Measurements from ENCODE around the gene SLC26A4.
A peak's percentile ranks its signal among the peaks of the same experiment; 100 is the strongest.

Gene SLC26A4

DNA sequence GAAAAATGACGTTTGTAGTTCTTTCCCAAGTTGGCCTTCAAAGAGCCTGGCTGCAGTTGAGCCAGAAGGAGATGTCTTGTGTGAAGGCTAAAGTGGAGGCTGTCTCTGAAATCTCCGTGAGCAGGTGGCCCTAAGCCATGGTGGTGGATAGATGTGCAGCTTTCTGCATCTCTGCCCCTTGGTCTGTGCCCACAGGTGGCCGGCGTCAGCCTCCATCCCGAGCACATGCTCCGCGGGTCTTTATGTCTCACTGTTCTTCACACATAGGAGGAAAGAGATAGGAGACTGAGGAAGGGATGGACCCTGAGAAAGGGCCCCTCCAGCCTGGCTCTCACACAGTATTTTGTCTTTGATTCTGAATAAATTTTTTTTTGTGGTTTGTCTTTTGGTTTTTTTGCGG lies 30.3 kb upstream of the SLC26A4 start:
- ATAC-seq, result no peak
- TF ChIP-seq TOX (CRISPR knock-in tag; IDR thresholded peaks at IDR 0.05; ENCODE audit: borderline replicate concordance) (no peak), TCF4 (CRISPR knock-in tag; IDR thresholded peaks at IDR 0.05; ENCODE audit: borderline replicate concordance) (no peak), ZNF8 (CRISPR knock-in tag; IDR thresholded peaks at IDR 0.05) (no peak)
- TF ChIP-seq, protein P1, sequence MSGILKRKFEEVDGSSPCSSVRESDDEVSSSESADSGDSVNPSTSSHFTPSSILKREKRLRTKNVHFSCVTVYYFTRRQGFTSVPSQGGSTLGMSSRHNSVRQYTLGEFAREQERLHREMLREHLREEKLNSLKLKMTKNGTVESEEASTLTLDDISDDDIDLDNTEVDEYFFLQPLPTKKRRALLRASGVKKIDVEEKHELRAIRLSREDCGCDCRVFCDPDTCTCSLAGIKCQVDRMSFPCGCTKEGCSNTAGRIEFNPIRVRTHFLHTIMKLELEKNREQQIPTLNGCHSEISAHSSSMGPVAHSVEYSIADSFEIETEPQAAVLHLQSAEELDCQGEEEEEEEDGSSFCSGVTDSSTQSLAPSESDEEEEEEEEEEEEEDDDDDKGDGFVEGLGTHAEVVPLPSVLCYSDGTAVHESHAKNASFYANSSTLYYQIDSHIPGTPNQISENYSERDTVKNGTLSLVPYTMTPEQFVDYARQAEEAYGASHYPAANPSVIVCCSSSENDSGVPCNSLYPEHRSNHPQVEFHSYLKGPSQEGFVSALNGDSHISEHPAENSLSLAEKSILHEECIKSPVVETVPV (CRISPR knock-in tag; IDR thresholded peaks at IDR 0.05), result no peak
- TF ChIP-seq, protein P2, sequence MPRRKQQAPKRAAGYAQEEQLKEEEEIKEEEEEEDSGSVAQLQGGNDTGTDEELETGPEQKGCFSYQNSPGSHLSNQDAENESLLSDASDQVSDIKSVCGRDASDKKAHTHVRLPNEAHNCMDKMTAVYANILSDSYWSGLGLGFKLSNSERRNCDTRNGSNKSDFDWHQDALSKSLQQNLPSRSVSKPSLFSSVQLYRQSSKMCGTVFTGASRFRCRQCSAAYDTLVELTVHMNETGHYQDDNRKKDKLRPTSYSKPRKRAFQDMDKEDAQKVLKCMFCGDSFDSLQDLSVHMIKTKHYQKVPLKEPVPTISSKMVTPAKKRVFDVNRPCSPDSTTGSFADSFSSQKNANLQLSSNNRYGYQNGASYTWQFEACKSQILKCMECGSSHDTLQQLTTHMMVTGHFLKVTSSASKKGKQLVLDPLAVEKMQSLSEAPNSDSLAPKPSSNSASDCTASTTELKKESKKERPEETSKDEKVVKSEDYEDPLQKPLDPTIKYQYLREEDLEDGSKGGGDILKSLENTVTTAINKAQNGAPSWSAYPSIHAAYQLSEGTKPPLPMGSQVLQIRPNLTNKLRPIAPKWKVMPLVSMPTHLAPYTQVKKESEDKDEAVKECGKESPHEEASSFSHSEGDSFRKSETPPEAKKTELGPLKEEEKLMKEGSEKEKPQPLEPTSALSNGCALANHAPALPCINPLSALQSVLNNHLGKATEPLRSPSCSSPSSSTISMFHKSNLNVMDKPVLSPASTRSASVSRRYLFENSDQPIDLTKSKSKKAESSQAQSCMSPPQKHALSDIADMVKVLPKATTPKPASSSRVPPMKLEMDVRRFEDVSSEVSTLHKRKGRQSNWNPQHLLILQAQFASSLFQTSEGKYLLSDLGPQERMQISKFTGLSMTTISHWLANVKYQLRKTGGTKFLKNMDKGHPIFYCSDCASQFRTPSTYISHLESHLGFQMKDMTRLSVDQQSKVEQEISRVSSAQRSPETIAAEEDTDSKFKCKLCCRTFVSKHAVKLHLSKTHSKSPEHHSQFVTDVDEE (CRISPR knock-in tag; IDR thresholded peaks at IDR 0.05), result no peak
- TF ChIP-seq, protein P3, sequence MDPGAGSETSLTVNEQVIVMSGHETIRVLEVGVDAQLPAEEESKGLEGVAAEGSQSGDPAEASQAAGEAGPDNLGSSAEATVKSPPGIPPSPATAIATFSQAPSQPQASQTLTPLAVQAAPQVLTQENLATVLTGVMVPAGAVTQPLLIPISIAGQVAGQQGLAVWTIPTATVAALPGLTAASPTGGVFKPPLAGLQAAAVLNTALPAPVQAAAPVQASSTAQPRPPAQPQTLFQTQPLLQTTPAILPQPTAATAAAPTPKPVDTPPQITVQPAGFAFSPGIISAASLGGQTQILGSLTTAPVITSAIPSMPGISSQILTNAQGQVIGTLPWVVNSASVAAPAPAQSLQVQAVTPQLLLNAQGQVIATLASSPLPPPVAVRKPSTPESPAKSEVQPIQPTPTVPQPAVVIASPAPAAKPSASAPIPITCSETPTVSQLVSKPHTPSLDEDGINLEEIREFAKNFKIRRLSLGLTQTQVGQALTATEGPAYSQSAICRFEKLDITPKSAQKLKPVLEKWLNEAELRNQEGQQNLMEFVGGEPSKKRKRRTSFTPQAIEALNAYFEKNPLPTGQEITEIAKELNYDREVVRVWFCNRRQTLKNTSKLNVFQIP (CRISPR knock-in tag; IDR thresholded peaks at IDR 0.05; ENCODE audit: borderline replicate concordance, low read depth), result no peak
- TF ChIP-seq, protein P4, sequence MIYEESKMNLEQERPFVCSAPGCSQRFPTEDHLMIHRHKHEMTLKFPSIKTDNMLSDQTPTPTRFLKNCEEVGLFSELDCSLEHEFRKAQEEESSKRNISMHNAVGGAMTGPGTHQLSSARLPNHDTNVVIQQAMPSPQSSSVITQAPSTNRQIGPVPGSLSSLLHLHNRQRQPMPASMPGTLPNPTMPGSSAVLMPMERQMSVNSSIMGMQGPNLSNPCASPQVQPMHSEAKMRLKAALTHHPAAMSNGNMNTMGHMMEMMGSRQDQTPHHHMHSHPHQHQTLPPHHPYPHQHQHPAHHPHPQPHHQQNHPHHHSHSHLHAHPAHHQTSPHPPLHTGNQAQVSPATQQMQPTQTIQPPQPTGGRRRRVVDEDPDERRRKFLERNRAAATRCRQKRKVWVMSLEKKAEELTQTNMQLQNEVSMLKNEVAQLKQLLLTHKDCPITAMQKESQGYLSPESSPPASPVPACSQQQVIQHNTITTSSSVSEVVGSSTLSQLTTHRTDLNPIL (CRISPR knock-in tag; IDR thresholded peaks at IDR 0.05; ENCODE audit: low read depth), result no peak
- TF ChIP-seq, protein P5, sequence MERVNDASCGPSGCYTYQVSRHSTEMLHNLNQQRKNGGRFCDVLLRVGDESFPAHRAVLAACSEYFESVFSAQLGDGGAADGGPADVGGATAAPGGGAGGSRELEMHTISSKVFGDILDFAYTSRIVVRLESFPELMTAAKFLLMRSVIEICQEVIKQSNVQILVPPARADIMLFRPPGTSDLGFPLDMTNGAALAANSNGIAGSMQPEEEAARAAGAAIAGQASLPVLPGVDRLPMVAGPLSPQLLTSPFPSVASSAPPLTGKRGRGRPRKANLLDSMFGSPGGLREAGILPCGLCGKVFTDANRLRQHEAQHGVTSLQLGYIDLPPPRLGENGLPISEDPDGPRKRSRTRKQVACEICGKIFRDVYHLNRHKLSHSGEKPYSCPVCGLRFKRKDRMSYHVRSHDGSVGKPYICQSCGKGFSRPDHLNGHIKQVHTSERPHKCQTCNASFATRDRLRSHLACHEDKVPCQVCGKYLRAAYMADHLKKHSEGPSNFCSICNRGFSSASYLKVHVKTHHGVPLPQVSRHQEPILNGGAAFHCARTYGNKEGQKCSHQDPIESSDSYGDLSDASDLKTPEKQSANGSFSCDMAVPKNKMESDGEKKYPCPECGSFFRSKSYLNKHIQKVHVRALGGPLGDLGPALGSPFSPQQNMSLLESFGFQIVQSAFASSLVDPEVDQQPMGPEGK (CRISPR knock-in tag; IDR thresholded peaks at IDR 0.05; ENCODE audit: borderline replicate concordance), result no peak

DNA sequence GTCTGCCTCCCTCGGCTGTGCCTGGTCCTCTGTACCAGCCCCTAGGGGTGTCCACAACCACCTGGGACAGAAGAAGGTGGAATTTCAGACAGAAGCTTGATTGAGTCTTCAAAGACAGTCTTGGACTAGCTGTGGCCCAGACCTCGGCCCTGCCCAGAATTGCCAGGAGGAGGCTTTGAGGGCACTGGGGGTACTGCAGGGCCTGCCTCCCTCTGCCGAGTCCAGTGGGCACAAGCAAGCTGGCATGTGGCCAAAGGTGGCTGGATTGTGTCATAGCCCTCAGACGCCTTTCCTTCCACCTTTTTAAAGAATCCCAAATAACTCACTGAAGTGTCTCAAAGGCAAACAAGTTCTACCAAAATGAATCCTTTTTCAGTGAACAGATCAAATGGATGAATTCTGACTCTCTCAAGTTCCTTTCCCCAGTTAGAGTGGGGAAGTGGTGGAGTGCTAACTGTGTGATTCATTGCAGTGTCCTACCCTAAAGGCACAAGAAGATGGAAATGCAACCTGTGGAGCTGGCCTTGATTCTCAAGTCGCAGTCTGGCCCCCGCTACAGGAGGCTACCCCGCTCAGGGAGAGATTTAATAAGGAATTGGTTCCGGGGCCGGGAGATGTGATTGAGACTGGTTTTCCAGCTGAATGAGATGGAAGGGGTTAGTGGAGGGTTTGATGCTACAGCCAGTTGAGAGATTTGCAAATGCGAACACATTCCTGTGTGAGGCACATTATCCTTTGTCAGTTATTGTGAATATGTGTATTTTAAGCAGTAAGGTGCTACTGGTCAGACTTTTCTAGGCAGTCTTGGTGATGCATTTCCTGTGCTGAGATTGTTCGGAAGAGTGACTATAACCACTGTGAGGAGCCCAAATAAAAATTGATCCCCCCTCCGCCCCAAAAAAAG lies 28.8 kb upstream of the SLC26A4 start:
- TF ChIP-seq ZFP3 (CRISPR knock-in tag; IDR thresholded peaks at IDR 0.05) (no peak), ISL1 (CRISPR knock-in tag; IDR thresholded peaks at IDR 0.05) (no peak)
- ATAC-seq, result peak; percentile 26; the same call in 1 of the 3 replicates

DNA sequence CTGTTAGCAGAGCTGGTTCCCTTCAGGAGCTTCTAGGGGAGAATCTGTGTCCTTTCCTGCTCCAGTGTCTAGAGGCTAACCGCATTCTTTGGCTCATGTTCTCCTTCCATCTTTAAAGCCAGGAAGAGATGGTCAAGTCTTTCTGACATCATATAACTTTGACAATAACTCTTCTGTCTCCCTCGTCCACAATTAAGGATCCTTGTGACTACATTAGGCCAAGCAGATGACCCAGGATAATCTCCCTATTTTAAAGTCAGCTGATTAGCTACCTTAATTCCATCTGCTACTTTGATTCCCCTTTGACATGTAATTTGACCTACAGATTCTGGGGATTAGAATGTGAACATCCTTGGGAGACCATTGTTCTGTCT lies 28.1 kb upstream of the SLC26A4 start:
- ATAC-seq, result no peak
- TF ChIP-seq PPARA (CRISPR knock-in tag; IDR thresholded peaks at IDR 0.05; ENCODE audit: borderline replicate concordance) (no peak), SNAI2 (CRISPR knock-in tag; IDR thresholded peaks at IDR 0.05) (no peak), GLIS3 (CRISPR knock-in tag; IDR thresholded peaks at IDR 0.05) (no peak), ZNF70 (CRISPR knock-in tag; IDR thresholded peaks at IDR 0.05) (no peak), TCF4 (CRISPR knock-in tag; IDR thresholded peaks at IDR 0.05; ENCODE audit: borderline replicate concordance) (no peak), ZFP30 (CRISPR knock-in tag; IDR thresholded peaks at IDR 0.05) (no peak), RARB (CRISPR knock-in tag; IDR thresholded peaks at IDR 0.05) (no peak), ZNF565 (CRISPR knock-in tag; conservative IDR thresholded peaks at IDR 0.05; ENCODE audit: low read depth) (no peak), ZNF8 (CRISPR knock-in tag; IDR thresholded peaks at IDR 0.05) (no peak)
- TF ChIP-seq, protein P3 (CRISPR knock-in tag; IDR thresholded peaks at IDR 0.05; ENCODE audit: borderline replicate concordance, low read depth), result no peak
- TF ChIP-seq, protein P1 (CRISPR knock-in tag; IDR thresholded peaks at IDR 0.05), result no peak
- TF ChIP-seq, protein P4 (CRISPR knock-in tag; IDR thresholded peaks at IDR 0.05; ENCODE audit: low read depth), result no peak

Measured in SK-N-SH treated with all-trans-retinoic acid at 6 μM for 48 hours (cell line).